GM10847 (cell line): Measurements from ENCODE around the gene CACNA1D.

Source experiments
- POLR2A ChIP-seq: IDR thresholded peaks from 2 replicates; pipeline ENCODE4 v1.6.1; 2011; ENCODE audit not compliant: insufficient read length; ENCODE audit errors: extremely low read depth

The CACNA1D gene

DNA sequence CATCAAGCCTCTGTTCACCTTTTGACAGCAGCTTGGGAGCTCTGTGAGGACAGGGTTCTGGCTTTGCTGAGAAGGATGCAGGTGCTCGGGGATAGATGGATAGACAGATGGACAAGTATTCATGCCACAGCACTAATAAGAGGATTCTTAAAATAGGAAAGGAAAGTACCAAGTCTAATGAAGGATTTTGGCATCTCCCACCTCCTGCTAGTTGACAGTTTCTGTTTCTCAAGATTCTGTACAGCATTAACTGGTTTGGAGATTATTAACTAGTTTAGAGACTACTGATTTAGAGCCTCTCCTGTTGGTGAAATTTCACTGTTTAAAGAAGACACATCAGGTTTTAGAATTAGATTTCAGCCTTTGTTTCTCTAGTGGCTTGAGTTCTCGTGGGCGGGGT lies 152.3 kb downstream of the CACNA1D start:
- TF ChIP-seq POLR2A = no peak

DNA sequence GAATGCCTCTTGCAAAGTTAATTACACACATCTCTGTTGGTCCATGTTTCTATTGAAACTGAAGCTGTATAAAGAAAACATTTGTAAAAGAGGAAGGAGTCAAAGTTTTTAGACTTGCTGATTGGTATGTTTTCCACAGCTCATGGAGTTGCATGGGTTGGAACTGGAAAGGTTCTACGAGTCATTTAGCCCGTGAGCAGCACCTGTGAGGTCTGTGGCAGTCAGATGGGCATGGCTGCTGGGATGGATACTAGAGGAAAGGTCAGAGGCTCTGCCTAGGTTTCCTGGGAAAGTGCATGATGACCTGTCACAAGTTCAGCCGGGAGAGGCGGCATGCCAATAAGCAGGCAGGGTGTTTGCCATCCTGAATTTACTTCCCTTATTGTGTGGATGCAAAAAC lies 155.4 kb downstream of the CACNA1D start:
- TF ChIP-seq POLR2A = no peak

DNA sequence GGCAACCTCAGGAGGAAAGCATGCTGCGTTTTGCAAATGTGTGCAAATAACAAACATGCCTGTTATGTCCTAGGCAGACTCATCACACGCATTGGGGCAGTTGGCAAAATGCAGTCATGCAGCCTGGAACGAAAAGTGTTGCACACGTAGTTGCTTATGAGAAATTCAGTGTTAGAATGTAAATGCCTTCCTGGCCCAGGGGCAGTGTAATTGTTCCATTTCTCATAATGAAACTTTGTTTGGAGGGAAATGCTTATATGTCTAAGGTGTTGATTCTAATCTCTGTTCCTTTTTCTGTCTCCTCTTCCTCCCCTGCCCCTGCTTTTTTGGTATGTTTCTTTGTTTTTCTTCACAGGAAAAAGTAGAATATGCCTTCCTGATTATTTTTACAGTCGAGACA lies 156.0 kb downstream of the CACNA1D start:
- TF ChIP-seq POLR2A = no peak

DNA sequence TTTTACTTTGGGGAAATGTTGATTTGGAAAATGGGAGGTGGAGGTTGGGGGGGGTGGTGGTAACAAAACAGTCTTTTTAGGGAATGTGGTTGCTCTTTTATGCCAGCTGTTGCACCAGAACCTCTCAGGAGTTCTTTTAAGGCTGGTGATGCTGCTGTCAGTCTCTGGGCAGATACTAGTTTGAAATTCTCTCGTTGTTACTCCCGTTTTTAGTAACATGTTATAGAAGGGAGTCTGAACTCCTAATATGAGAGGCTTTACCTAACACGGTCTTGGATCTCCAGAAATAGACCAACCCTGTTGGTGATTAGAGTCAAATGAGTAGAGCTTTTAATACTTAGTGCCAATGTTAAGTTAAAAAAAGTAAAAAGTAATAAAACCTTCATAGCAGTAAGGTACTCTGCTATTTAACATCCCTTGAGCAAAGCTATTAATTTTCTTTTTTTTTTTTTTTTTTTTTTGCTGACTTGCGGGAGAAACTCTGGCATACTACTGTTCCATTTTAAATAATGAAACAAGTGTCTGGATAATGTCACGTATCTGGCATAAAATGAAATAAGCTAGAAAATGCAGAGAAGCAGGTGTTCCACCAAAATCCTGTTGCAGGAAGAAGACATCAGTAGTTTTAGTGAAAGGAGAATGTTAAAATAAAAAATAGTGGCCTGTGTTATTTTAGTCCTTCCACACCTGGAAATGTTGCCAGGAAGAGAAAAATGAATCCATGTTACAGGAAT lies 156.7 kb downstream of the CACNA1D start:
- no peak for TF ChIP-seq POLR2A

DNA sequence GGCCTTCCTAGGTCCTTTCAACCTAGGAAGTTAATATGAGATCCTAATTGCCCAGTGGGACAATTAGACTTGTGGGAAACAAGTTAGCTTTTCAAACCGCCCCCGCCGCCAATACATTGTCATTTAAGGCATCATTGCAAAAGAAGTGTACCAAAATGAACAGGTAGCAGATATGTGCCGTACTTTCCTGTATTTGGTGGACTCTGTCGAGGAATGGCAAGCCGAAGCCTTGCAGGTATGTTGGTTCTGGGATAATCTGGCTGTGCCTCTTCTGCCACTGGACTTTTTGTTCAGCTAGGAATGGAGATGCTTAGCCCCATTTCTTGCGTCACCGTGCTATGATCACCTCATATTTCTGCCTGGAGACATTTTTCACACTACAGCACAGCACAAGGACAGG lies 157.5 kb downstream of the CACNA1D start:
- no peak for TF ChIP-seq POLR2A

DNA sequence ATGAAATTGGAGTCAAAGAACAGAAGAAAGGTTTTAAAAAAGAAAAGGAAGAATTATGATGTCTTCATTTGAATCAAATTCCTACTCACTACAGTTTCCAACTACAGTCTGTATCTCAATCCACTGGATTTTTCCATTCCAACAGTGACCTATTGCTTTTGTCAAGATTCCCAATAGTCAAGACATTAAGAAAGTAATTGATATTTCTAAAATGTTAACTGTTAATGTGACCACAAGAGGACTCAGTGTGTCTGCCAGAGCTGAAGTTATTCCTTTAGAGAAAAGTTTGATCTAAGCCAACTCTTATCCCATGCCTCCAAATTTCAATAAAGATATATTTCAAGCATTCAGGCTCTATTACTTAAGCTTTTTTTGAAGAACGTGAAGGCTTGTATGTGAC lies 163.2 kb downstream of the CACNA1D start:
- TF ChIP-seq POLR2A = no peak

DNA sequence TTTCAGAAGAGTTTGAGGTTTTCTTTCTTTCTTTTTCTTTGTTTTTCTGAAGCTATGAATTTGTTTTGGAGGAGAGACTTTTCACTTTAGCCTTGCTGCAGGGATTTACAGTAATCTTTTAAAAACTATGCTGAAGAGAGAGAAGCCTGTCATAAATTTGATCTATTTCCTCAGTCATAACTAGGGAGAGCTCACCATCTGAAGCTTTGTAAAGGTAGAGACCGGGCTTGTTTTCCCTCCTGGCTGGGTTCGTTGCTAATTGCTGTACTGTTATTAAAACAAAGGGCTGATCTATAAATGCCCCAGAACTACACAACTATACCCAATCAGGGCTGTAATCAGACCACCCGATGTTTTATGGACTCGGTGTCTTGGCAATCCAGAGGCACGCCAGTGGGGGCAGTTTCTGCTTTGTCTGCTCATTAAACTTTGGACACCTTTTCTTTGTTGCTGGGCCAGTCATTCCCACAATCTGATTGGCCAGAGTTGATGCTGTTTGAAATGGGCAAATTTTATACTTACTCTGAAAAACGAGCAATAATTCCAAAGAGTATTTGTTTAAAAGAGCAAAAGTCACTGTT lies 164.3 kb downstream of the CACNA1D start:
- no peak for TF ChIP-seq POLR2A

DNA sequence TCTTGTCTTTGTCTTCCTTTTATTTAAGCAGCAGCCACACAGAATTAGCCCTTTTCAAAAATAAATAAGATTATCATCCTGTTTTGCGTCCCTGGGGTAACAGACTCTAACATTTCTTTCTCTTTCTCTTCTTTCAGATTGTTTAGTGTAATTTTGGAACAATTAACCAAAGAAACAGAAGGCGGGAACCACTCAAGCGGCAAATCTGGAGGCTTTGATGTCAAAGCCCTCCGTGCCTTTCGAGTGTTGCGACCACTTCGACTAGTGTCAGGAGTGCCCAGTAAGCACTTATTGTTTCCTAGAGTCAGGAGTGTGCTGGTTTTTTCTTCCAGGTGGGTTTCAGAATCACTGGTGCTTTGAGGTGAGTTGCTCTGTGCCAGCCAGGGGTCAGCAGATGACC lies 165.6 kb downstream of the CACNA1D start:
- TF ChIP-seq POLR2A = no peak

DNA sequence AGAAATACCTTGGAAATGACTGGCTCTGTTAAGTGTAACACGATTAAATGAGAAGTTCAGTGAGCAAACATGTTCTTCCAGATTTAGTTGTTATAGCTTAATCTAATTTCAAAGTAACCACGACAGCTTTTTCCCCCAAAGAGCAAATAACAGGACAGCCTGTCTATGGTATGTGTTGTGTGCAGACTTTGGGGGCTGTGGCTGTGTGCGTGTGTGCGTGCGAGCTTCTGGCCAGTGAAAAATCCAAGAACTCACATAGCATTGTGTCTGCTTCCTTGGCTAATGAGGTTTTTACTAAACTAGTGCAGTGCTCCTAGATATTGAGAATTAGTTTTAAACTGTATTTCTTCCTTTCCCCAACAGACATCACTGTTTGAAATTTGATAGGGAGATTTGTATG lies 167.1 kb downstream of the CACNA1D start:
- TF ChIP-seq POLR2A = no peak

DNA sequence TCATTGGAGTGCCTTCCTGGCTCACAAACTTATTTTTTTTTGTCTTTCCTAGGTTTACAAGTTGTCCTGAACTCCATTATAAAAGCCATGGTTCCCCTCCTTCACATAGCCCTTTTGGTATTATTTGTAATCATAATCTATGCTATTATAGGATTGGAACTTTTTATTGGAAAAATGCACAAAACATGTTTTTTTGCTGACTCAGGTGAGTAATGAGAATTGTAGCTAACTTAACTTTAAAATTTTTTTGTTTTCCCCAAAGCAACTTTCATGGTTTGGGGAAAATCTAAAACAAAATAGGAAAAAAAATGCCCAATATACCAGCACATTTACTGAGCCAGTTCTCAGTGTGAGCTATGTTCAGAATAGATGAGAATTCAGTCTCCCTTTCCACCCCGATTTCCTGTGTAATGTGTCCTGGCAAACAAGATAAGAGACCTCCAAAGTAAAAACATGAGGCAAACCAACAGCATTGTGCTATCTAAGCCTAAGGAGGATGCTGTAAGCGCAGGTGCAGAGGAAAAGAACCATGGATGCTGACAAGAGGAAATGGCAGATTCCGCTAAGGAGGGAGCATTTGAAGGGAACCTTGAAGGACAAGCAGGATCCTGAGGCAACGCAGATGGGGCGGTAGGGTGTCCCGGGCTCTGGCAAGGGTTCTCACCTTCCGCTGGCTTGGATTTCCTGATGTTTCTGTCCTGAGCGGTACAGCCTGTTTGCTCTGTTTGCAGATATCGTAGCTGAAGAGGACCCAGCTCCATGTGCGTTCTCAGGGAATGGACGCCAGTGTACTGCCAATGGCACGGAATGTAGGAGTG lies 171.4 kb downstream of the CACNA1D start:
- TF ChIP-seq POLR2A = no peak

DNA sequence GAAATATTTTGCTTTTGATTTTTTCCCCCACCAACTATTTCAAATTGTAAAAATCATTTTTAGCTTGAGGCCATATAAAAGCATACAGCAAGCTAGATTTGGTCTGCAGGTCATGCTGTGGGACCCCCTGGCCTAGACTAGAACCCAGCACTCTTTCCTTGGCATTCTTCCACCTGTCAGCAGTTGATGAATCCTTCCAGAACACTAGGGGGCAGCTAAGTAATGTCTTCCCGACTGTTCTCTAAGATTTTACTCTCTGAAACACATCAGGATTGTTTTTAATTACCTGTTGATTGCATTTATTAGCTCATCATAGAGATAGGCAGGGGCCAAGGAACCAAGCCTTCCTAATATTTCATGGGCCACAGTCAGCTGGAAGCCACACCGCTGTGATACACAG lies 174.5 kb downstream of the CACNA1D start:
- no peak for TF ChIP-seq POLR2A

DNA sequence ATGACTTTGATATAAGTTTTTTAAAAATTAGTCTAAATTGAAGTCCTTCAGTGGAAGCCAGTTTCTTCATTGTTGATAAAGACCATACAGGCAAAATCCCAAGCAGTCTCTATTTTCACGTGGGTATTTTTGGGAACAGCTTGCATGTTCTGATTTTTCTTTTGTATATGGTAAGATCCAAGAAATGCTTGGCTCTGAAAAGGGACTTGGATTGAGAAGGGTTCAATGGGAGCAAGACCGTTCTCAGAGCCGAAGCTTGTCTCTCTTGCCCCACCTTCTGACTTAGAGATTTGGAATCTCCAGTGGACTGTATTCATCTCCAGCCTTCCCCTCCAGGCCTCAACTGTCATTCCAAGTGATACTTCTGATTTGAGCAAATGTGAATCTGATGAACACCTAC lies 176.3 kb downstream of the CACNA1D start:
- TF ChIP-seq POLR2A = no peak

DNA sequence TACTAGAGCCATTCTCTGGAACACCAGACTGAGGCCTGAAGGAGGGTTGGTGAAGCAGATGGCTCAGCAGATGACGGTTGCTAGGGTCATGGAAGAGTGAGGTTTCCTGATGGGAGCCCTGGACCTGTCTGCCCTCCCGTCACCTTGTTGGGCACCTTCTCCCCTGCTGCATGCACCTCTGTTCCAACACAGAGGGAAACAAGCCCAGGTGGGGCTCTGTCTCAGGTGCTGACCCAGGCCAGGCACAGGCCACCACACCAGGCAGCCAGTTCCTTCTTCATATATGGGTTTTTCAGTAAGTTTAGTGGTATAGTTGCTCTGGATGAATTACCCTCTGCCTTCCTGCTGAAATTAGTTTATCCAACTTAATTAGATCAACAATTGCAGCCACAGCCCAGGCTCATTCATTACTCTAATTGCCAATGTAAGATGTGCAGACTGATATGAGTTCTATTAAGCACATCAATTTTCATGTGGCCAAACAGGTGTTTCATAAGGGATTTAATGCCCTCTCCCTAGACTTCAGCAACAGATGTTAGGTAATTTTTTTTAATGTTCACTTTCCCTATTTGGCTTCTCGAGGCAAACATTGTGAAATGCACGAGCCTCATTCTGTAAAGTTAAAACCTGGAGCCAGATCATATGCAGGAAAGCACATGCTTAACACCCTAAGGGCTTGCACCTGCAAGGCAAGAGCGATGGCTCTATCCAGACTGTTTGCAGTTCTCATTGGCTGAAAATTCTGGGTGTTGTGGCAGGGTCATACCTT lies 177.0 kb downstream of the CACNA1D start:
- no peak for TF ChIP-seq POLR2A

DNA sequence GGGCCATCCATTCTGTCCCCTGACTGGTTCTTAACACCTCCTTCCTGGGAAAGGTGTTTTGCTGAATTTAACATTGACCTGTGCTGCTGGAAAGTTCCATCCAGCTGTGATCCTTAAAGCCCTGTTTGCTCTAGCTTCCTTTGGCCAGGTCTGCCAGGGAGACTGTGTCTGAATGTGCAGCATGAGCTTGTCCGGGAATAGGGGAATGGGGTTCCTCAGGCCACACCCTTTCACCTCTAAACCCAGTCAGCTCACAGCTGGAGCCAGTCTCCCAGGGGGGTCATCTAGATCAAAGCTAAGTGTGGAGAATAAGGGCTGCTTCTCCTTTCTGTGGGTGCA lies 177.5 kb downstream of the CACNA1D start:
- TF ChIP-seq POLR2A = no peak

DNA sequence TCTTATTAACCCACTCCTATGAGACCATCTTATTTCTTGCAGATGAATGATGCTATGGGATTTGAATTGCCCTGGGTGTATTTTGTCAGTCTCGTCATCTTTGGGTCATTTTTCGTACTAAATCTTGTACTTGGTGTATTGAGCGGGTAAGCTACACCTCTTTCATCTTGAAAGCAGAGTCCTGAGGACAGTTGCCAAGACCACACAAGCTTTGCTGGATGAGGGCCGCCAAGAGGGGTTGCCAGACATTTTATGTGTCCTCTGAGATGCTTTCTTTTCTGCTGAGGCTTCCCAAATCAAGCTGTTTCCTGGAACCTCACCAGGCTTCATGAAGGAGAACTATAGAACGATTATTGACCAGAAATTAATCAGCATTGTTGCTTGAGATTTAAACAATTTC lies 178.6 kb downstream of the CACNA1D start:
- no peak for TF ChIP-seq POLR2A
